PFSK-1 (cell line): ENCODE results near the gene PKD1L1.

Experiments used
- FOXP2 ChIP-seq: optimal IDR thresholded peaks from 2 replicates; pipeline ENCODE3; 2011; ENCODE audit warnings: borderline replicate concordance, control low read depth, inconsistent platforms; ENCODE audit not compliant: insufficient read depth; ENCODE audit errors: extremely low read length, extremely low read depth
- POLR2AphosphoS5 ChIP-seq: IDR thresholded peaks from 2 replicates; pipeline ENCODE4 v1.6.1; 2012; ENCODE audit warnings: low read depth, mild to moderate bottlenecking, control low read depth, low read length, moderate library complexity
- SIN3A ChIP-seq: IDR thresholded peaks from 2 replicates; pipeline ENCODE4 v1.6.1; 2012; ENCODE audit warnings: mild to moderate bottlenecking, low read length, moderate library complexity, borderline replicate concordance; ENCODE audit not compliant: insufficient read depth
- TAF1 ChIP-seq: IDR thresholded peaks from 2 replicates; pipeline ENCODE4 v1.6.1; 2012; ENCODE audit warnings: low read length, control low read depth, borderline replicate concordance; ENCODE audit not compliant: insufficient read depth
- TF ChIP-seq, protein P1 (sequence below), 2 experiments: IDR thresholded peaks; 2 replicates each; pipeline versions ENCODE4 v1.6.1 to v1.8.0; 2011 to 2012; ENCODE audit warnings: low read depth in 2 of 2, low read length in 2 of 2, control low read depth in 1 of 2, inconsistent platforms in 1 of 2, mild to moderate bottlenecking in 1 of 2, moderate library complexity in 1 of 2; ENCODE audit not compliant: insufficient read depth in 1 of 2

The PKD1L1 gene

DNA sequence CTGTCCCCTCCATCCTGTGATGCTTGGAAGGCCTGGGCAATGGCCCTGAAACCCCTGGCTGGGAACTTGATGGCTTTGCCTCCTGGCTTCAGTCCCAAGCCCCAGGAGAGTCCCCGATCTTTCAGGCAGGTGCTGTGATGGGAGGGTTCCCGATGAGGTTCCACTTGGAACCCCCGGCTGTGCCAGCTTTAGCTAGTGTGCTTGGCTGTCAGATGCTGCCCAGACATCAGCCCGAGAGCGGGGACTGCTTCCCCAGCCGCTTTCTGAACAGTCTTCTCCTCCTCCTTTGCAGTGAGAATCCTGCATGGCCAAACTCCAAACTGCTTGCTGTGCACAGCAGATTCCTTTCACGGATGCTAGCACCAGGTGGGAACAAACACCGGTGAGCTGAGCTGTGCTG, 58.1 kb downstream of the PKD1L1 start:
- TF ChIP-seq, protein P1, sequence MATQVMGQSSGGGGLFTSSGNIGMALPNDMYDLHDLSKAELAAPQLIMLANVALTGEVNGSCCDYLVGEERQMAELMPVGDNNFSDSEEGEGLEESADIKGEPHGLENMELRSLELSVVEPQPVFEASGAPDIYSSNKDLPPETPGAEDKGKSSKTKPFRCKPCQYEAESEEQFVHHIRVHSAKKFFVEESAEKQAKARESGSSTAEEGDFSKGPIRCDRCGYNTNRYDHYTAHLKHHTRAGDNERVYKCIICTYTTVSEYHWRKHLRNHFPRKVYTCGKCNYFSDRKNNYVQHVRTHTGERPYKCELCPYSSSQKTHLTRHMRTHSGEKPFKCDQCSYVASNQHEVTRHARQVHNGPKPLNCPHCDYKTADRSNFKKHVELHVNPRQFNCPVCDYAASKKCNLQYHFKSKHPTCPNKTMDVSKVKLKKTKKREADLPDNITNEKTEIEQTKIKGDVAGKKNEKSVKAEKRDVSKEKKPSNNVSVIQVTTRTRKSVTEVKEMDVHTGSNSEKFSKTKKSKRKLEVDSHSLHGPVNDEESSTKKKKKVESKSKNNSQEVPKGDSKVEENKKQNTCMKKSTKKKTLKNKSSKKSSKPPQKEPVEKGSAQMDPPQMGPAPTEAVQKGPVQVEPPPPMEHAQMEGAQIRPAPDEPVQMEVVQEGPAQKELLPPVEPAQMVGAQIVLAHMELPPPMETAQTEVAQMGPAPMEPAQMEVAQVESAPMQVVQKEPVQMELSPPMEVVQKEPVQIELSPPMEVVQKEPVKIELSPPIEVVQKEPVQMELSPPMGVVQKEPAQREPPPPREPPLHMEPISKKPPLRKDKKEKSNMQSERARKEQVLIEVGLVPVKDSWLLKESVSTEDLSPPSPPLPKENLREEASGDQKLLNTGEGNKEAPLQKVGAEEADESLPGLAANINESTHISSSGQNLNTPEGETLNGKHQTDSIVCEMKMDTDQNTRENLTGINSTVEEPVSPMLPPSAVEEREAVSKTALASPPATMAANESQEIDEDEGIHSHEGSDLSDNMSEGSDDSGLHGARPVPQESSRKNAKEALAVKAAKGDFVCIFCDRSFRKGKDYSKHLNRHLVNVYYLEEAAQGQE (IDR thresholded peaks at IDR 0.05; ENCODE audit: insufficient read depth in 1 of 2, low read depth in 2 of 2, low read length in 2 of 2): no peak
- TF ChIP-seq TAF1 (no peak), SIN3A (no peak), POLR2AphosphoS5 (no peak), FOXP2 (no peak)

DNA sequence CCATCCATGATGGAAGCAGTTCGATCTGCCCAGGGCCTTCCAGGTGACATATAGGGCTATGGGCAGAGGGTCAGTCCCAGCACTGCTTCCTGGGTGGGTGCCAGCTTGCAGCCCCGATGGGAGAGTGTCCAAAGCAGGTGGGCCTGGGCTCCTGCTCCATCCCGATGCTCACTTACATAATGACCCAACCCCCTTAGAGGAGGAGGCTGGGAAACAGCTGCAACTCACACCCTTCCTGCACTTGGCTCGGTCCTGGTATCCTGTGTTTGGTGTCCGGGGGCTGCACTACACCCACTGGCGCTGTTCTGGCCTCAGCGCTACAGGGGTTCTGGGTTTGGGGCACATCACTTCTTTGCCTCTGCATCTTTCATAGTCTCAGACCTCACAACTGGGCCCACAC, 58.5 kb downstream of the PKD1L1 start:
- TF ChIP-seq POLR2AphosphoS5: no peak
- TF ChIP-seq SIN3A: no peak
- TF ChIP-seq, protein P1 (IDR thresholded peaks at IDR 0.05; ENCODE audit: insufficient read depth in 1 of 2, low read depth in 2 of 2, low read length in 2 of 2): no peak
- TF ChIP-seq FOXP2: no peak
- TF ChIP-seq TAF1: no peak

DNA sequence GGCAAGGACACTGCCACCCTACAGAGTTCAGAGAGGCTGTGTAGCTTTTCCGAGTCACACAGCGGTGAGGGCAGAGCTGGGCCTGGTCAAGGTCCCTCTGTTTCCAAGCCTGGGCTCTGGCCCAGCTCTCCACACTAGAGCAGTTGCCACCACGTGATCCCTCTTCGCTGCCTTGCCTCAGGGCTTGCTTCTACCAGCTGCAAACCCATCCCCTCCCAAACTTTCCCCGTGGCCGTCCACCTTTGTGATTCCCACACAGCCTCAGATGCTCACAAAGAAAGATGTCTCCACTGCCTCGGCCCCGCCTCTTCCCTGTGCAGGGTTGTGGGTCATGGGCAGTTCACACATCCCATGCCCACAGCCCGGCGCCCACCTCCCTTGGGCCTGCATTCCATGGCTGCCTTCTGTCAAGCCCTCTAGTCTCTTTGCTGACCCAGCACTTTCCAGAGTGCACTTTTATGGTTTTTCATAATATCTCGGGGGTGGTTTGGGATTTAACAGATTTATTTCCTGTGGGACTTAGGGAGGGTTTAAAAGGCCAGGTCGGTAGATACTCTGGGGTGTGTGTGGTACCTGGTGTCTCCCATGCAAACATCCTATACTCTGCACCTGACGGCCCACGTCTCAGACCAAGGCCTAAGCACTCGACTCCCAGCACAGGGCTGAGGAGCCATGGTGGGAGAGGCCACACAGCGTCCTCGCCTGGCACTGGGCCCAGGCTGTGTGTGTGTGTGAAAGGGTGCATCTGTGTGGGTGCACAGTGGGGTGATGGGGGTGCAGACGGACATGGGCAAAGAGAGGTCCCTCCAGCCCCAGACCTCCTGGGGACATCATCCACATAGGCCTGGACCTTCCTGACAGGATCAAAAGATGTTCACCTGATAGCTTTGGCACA, 59.6 kb downstream of the PKD1L1 start:
- TF ChIP-seq POLR2AphosphoS5 (no peak), TAF1 (no peak), SIN3A (no peak), FOXP2 (no peak)
- TF ChIP-seq, protein P1 (IDR thresholded peaks at IDR 0.05; ENCODE audit: insufficient read depth in 1 of 2, low read depth in 2 of 2, low read length in 2 of 2): no peak

DNA sequence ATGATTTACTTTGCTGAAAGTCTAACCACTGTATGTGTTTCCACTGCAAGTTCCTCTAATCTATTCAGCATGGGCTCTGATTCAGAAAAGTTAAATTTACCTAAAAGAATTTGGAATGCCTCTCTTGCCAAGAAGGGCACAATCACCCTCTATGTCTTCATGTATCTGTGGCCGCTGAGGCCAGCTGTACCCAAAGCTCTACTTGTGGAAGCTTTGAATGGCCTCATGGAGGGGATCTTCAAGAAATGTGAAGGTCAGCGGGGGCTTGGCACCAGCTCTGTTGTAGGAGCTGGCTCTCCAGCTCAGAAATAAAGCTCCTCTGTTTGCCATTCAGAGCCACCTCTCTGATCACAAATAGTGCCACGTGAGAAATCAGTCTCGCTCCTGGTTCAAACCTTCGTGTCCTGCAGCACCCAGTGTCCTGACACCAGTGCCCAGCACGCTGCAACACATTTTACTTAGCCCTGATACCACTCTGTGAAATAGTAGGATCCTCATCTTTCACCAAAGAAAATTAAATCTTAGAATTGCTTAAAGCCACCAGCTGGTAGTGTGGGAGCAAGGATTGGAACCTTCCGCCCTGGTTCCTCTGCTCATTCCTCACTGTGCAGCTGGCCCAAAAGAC, 61.1 kb downstream of the PKD1L1 start:
- TF ChIP-seq, protein P1 (IDR thresholded peaks at IDR 0.05; ENCODE audit: insufficient read depth in 1 of 2, low read depth in 2 of 2, low read length in 2 of 2): no peak
- TF ChIP-seq FOXP2: no peak
- no peak for TF ChIP-seq SIN3A
- TF ChIP-seq TAF1: no peak
- no peak for TF ChIP-seq POLR2AphosphoS5
